Measurements from ENCODE around the gene GPR137B. TPM values are rescaled to one million over a fixed set of nuclear protein-coding genes. Genes with fewer than 3 reads are reported as not detected.
A peak's percentile ranks its signal among the peaks of the same experiment; 100 is the strongest.
"Not testable (repeated sequence)": the region's sequence is repeated elsewhere in the genome, so short reads cannot be mapped to it uniquely, and the experiment has no call there.

GPR137B gene
- total and polyA plus RNA-seq, 12 donors = 3.4 to 30.0 (median 13.7) TPM

DNA sequence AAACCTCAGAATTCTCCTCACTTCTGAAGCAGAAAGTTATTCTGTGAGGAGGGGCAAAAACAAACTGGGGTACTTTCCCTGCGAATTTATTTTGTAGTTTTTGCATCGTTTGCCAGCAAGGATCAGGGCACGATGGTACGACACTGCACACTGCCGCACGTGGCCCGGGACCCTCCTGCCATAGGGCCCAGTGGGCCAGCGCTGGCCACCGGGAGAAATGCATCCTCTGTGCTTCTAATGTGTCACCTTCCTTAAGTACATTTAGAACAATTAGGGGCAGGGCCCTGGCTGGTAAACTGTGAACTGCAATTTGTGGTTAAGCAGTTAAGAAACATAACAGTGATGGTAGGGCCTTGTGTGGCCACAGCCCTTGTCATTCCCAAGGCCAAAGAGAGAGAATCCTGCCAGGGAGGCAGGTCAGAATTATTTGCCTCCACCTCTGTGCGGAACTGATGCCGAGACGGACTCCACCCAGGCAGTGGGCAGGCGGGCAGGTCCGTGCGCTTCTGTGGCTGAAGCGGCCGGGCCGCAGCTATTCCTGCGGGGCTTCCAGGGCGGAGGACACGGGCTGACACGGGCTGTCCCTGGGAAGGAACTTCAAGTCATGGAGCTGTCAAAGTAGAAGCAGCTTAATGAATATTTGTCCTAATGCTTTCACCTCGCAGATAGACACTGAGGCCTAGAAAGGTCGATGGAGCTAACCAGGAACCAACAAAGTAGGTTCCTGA, 12.5 kb downstream of the GPR137B start:
- H3K9me3 ChIP-seq (replicated peaks in 1 of 3) = no peaks in the 10 kb centered on the region
- no peak overlapping the region for H3K27ac ChIP-seq
- H3K36me3 ChIP-seq (replicated peaks in 1 of 2) = no peaks in the 10 kb centered on the region
- no peak for TF ChIP-seq POLR2A (IDR thresholded peaks at IDR 0.05)
- TF ChIP-seq, protein P1, sequence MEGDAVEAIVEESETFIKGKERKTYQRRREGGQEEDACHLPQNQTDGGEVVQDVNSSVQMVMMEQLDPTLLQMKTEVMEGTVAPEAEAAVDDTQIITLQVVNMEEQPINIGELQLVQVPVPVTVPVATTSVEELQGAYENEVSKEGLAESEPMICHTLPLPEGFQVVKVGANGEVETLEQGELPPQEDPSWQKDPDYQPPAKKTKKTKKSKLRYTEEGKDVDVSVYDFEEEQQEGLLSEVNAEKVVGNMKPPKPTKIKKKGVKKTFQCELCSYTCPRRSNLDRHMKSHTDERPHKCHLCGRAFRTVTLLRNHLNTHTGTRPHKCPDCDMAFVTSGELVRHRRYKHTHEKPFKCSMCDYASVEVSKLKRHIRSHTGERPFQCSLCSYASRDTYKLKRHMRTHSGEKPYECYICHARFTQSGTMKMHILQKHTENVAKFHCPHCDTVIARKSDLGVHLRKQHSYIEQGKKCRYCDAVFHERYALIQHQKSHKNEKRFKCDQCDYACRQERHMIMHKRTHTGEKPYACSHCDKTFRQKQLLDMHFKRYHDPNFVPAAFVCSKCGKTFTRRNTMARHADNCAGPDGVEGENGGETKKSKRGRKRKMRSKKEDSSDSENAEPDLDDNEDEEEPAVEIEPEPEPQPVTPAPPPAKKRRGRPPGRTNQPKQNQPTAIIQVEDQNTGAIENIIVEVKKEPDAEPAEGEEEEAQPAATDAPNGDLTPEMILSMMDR (IDR thresholded peaks at IDR 0.05) = no peak
- no peak for DNase-seq
- 89 to 93% (median 91%) methylated on average over 19 to 24 of the region's 24 CpGs for WGBS, 4 donors
- no peak overlapping the region for H3K4me3 ChIP-seq
- H3K27me3 ChIP-seq = no peaks in the 10 kb centered on the region
- no peaks in the 10 kb centered on the region for H3K4me1 ChIP-seq (replicated peaks in 1 of 2)
- intact Hi-C loops (cut with DNase I) = no loop called here

DNA sequence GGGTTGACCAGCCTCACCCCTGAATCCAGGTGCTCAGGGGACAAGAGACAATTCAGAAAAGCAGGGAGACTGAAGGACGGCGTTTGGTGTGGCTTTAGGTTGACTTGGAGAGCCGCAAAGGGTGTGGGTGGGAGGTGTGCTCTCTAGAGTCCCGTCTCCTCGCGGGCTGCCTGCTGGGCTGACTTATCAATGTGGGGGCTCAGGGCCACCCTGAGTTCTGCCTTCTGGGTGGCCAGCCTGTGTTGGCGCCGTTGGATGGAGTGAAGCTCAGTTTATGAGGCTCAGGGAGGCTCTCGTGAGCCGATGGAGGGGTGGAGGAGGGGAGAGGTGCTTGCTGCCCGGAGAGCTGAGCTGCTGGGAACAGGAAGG, 13.0 kb downstream of the GPR137B start:
- Histone ChIP-seq H3K27ac (no peak overlapping the region), H3K27me3 (no peaks in the 10 kb centered on the region), H3K9me3 (replicated peaks in 1 of 3) (no peaks in the 10 kb centered on the region), H3K4me1 (replicated peaks in 1 of 2) (no peaks in the 10 kb centered on the region), H3K36me3 (replicated peaks in 1 of 2) (no peaks in the 10 kb centered on the region), H3K4me3 (no peak overlapping the region)
- intact Hi-C loops (cut with DNase I) = no loop called here
- no peak for TF ChIP-seq POLR2A (IDR thresholded peaks at IDR 0.05)
- TF ChIP-seq, protein P1 (IDR thresholded peaks at IDR 0.05) = no peak
- WGBS, 4 donors = 84 to 87% (median 86%) methylated on average over 7 to 11 of the region's 11 CpGs
- DNase-seq = no peak

DNA sequence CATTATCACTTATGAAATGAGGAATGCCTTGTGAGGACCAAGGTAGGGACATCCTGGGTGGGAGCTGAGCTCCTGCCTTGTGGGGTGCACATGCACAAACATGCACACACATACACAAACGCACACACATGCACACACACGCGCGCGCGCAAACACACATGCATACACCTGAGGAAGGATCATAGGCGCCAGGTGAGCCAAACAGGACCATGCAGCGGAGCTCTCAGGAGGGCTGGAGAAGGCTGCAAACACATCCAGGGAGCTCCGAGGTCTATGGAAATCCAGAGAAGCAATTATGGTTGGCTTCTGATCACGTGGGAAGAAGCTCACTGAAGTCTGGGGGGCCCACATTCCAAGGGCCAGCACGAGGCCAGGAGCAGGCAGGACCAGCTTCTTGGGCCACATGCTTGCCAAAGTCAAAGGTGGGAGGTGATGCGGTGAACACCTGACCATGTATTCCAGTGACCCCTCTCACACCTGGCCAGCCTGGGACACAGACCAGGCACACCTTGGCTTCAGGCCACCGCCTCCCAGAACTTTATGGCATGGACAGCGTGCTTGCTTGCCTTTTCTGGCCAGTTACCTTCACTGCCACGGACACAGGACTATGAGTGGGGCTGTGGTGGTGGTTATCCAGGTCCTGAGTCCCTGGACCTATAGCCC, 13.6 kb downstream of the GPR137B start:
- no peaks in the 10 kb centered on the region for H3K36me3 ChIP-seq (replicated peaks in 1 of 2)
- no peak for DNase-seq
- TF ChIP-seq, protein P1 (IDR thresholded peaks at IDR 0.05) = no peak
- TF ChIP-seq POLR2A (IDR thresholded peaks at IDR 0.05) = no peak
- no peaks in the 10 kb centered on the region for H3K9me3 ChIP-seq (replicated peaks in 1 of 3)
- 84 to 94% (median 93%) methylated on average over 13 to 15 of the region's 15 CpGs for WGBS, 4 donors
- no peaks in the 10 kb centered on the region for H3K4me1 ChIP-seq (replicated peaks in 1 of 2)
- intact Hi-C loops (cut with DNase I) = no loop called here
- no peak overlapping the region for H3K27ac ChIP-seq
- no peaks in the 10 kb centered on the region for H3K27me3 ChIP-seq
- no peak overlapping the region for H3K4me3 ChIP-seq

- TF ChIP-seq POLR2A (IDR thresholded peaks at IDR 0.05) = no peak
- TF ChIP-seq, protein P1 (IDR thresholded peaks at IDR 0.05) = no peak
- H3K9me3 ChIP-seq (replicated peaks in 1 of 3) = no peaks in the 10 kb centered on the region
- H3K27ac ChIP-seq = no peak overlapping the region
- H3K4me1 ChIP-seq (replicated peaks in 1 of 2) = no peaks in the 10 kb centered on the region
- no peaks in the 10 kb centered on the region for H3K36me3 ChIP-seq (replicated peaks in 1 of 2)
- intact Hi-C loops (cut with DNase I) = no loop called here
- 76 to 84% (median 80%) methylated on average over 12 to 18 of the region's 18 CpGs for WGBS, 4 donors
- peak in 6 of 7 donors; percentile 35 to 69 (median 58) for DNase-seq
- H3K27me3 ChIP-seq = no peaks in the 10 kb centered on the region
- H3K4me3 ChIP-seq = no peak overlapping the region
Observed at GRCh38 chr1:236156512-236157208, 14.3 kb downstream of the GPR137B start.

- intact Hi-C loops (cut with DNase I); H3K27ac ChIP-seq; H3K27me3 ChIP-seq; H3K36me3 ChIP-seq (replicated peaks in 1 of 2); H3K4me1 ChIP-seq (replicated peaks in 1 of 2); H3K9me3 ChIP-seq (replicated peaks in 1 of 3); DNase-seq; H3K4me3 ChIP-seq: not testable (repeated sequence)
- 85 to 90% (median 89%) methylated on average over 9 of the region's 9 CpGs for WGBS, 4 donors
Observed at GRCh38 chr1:236158072-236158471, 15.7 kb downstream of the GPR137B start.

Measured in adrenal gland (tissue), 12 donors.